Thoracic aorta (tissue), 2 donors: ENCODE measurements around the gene GNG8. TPM values are rescaled to one million over a fixed set of nuclear protein-coding genes. Genes with fewer than 3 reads are reported as not detected.

Experiments used
- ATAC-seq: fragments of 150-250 bp; one replicate; pipeline ENCODE4 v1.8.0; 2017; ENCODE audit warnings: low read depth; ENCODE audit not compliant: insufficient number of reproducible peaks, low FRiP score
- DNase-seq: peaks from one replicate; pipeline ENCODE4 v3.0.0-alpha.2; 2020; ENCODE audit warnings: low spot score
- H3K27ac ChIP-seq, 2 donors: fragments of 200-600 bp; sonication (generic); 1 replicate in 1 of 2; 2 replicates in 1 of 2; pipeline ENCODE4 v1.5.1; 2016; ENCODE audit warnings: mild to moderate bottlenecking in 2 of 2, moderate library complexity in 2 of 2
- H3K27me3 ChIP-seq: fragments of 200-600 bp; sonication (generic); replicated peaks from 2 replicates; pipeline ENCODE4 v1.6.0; 2016; ENCODE audit warnings: mild to moderate bottlenecking; ENCODE audit not compliant: insufficient read depth
- H3K36me3 ChIP-seq: fragments of 200-600 bp; sonication (generic); one replicate; pipeline ENCODE4 v1.5.1; 2016
- H3K4me1 ChIP-seq, 2 donors: fragments of 200-600 bp; sonication (generic); 1 replicate in 1 of 2; 2 replicates in 1 of 2; pipeline versions ENCODE4 v1.5.1 to v1.6.0; 2016; ENCODE audit warnings: low read depth in 2 of 2, mild to moderate bottlenecking in 1 of 2; ENCODE audit not compliant: control insufficient read depth in 1 of 2
- H3K4me3 ChIP-seq: fragments of 200-600 bp; sonication (generic); 2 replicates; pipeline ENCODE4 v1.5.1; 2016; ENCODE audit warnings: mild to moderate bottlenecking
- H3K9me3 ChIP-seq: fragments of 200-600 bp; sonication (generic); 2 replicates; pipeline ENCODE4 v1.5.1; 2016
- CTCF ChIP-seq: fragments of 200-600 bp; sonication (generic); IDR thresholded peaks from one replicate; pipeline ENCODE4 v1.5.1; 2019; ENCODE audit warnings: antibody characterized with exemption
- total RNA-seq, 2 donors: library from RNA; depleted of rRNA; stranded (reverse); fragments of >200 nt; gene quantifications; one replicate each; pipeline versions ENCODE4 v1.1.0 to v1.2.3, GENCODE V29; 2016

The GNG8 gene
- total RNA-seq, 2 donors from 2014 or later: not detected

- peaks cover 47 to 79% of the 10 kb centered on the region in 2 donors for H3K4me1 ChIP-seq
- no peaks in the 10 kb centered on the region for H3K36me3 ChIP-seq
- ATAC-seq: no peak
- peak overlapping the region; percentile 96 to 100 for H3K27ac ChIP-seq
- DNase-seq: no peak
- TF ChIP-seq CTCF: no peak
- no peaks in the 10 kb centered on the region for H3K9me3 ChIP-seq
- H3K27me3 ChIP-seq: no peaks in the 10 kb centered on the region
- peak overlapping the region; percentile 75 for H3K4me3 ChIP-seq
Measured at GRCh38 chr19:46620267-46620666, 15.7 kb downstream of the GNG8 start.

GRCh38 chr19:46618670-46619231 lies 17.3 kb downstream of the GNG8 start:
- no peak for DNase-seq
- TF ChIP-seq CTCF: no peak
- peaks cover 39 to 73% of the 10 kb centered on the region in 2 donors for H3K4me1 ChIP-seq
- no peaks in the 10 kb centered on the region for H3K9me3 ChIP-seq
- no peaks in the 10 kb centered on the region for H3K27me3 ChIP-seq
- H3K36me3 ChIP-seq: no peaks in the 10 kb centered on the region
- H3K27ac ChIP-seq: peak overlapping the region; percentile 96 to 100
- ATAC-seq: no peak
- H3K4me3 ChIP-seq: no peak overlapping the region

- DNase-seq (no peak), ATAC-seq (no peak)
- Histone ChIP-seq H3K4me1 (peaks cover 33 to 67% of the 10 kb centered on the region in 2 donors), H3K9me3 (no peaks in the 10 kb centered on the region), H3K4me3 (no peak overlapping the region), H3K27me3 (no peaks in the 10 kb centered on the region), H3K36me3 (no peaks in the 10 kb centered on the region), H3K27ac (peak overlapping the region in 1 of 2 donors; percentile 16)
- TF ChIP-seq CTCF: no peak
Measured at GRCh38 chr19:46617601-46618000, 18.4 kb downstream of the GNG8 start.

- no peaks in the 10 kb centered on the region for H3K27me3 ChIP-seq
- peak; percentile 24 for TF ChIP-seq CTCF
- ATAC-seq (no peak), DNase-seq (no peak)
- peak overlapping the region; percentile 15 to 16 for H3K27ac ChIP-seq
- H3K4me1 ChIP-seq: peaks cover 33 to 66% of the 10 kb centered on the region in 2 donors
- H3K36me3 ChIP-seq: no peaks in the 10 kb centered on the region
- H3K4me3 ChIP-seq: no peak overlapping the region
- H3K9me3 ChIP-seq: no peaks in the 10 kb centered on the region
Measured at GRCh38 chr19:46616631-46617322, 19.2 kb downstream of the GNG8 start.

GRCh38 chr19:46615966-46616365 lies 20.0 kb downstream of the GNG8 start:
- Histone ChIP-seq H3K4me1 (peaks cover 33 to 60% of the 10 kb centered on the region in 2 donors), H3K27ac (no peak overlapping the region), H3K27me3 (no peaks in the 10 kb centered on the region), H3K36me3 (no peaks in the 10 kb centered on the region), H3K9me3 (no peaks in the 10 kb centered on the region), H3K4me3 (no peak overlapping the region)
- no peak for ATAC-seq
- DNase-seq: no peak
- no peak for TF ChIP-seq CTCF
